HepG2 (cell line): ENCODE data around the gene TRA2B. TPM values are rescaled to one million over a fixed set of nuclear protein-coding genes. Genes with fewer than 3 reads are reported as not detected.

Experiments used
- ATAC-seq: fragments of 200-7000 bp; cut with Tn5 transposase; 3 replicates; pipeline ENCODE4 v1.9.1; 2020; ENCODE audit warnings: mild to moderate bottlenecking, moderate library complexity
- BruUV-seq: library from RNA; stranded (reverse); fragments of 400-500 nt; replicated peaks from 2 replicates; lab custom pipeline; 2021; lab: Mats Ljungman, UMichigan
- CTCF ChIA-PET: fragments of 300-600 bp; formaldehyde crosslinking; extraction: SDS; loops from one replicate; lab custom pipeline; 2021; ENCODE audit warnings: low total read pairs, inconsistent platforms, low intra/inter-chr PET ratio; lab: Yijun Ruan, JAX
- POLR2A ChIA-PET: fragments of 350-600 bp; sonication (Branson Sonifier 250); formaldehyde crosslinking; loops from one replicate; lab custom pipeline; 2020; ENCODE audit warnings: antibody characterized with exemption, inconsistent platforms; lab: Yijun Ruan, JAX
- DNase-seq: peaks from one replicate; pipeline ENCODE4 v3.0.0-alpha.2; 2015; ENCODE audit warnings: low spot score
- FAIRE-seq: peaks from 3 replicates; lab custom pipeline; 2011; peaks lifted over from hg19 to GRCh38; lab: Jason Lieb, UNC
- H2AFZ ChIP-seq: one replicate; pipeline ENCODE4 v1.6.1; 2011; ENCODE audit warnings: low read length, inconsistent platforms
- H3K27ac ChIP-seq: fragments of 300-600 bp; 3 replicates; pipeline ENCODE4 v1.8.0; 2011; ENCODE audit warnings: mixed run types, mild to moderate bottlenecking, mixed read lengths, low read length, inconsistent platforms; ENCODE audit not compliant: insufficient read depth; ENCODE audit errors: extremely low read length
- H3K27me3 ChIP-seq, 2 experiments: fragments of 200-600 bp in 1 of 2; 2 replicates in 1 of 2; 3 replicates in 1 of 2; pipeline versions ENCODE4 v1.6.0 to v1.8.0; 2011; ENCODE audit warnings: low read length in 2 of 2, mild to moderate bottlenecking in 2 of 2, moderate library complexity in 2 of 2, inconsistent platforms in 1 of 2; ENCODE audit not compliant: insufficient read depth in 2 of 2, control insufficient read depth in 1 of 2
- H3K36me3 ChIP-seq, 2 experiments: fragments of 200-600 bp in 1 of 2; replicated peaks in 1 of 2; 2 replicates in 1 of 2; 3 replicates in 1 of 2; pipeline versions ENCODE4 v1.5.1 to v1.8.0; 2011; ENCODE audit warnings: low read length in 2 of 2, inconsistent platforms in 1 of 2; ENCODE audit not compliant: insufficient read depth in 2 of 2, control insufficient read depth in 1 of 2
- H3K4me1 ChIP-seq: 2 replicates; pipeline ENCODE4 v1.5.1; 2012; ENCODE audit warnings: low read length, inconsistent platforms; ENCODE audit not compliant: insufficient read depth
- H3K4me2 ChIP-seq: 2 replicates; pipeline ENCODE4 v1.6.0; 2011; ENCODE audit warnings: low read depth, low read length, inconsistent platforms
- H3K4me3 ChIP-seq, 3 experiments: fragments of 200-600 bp in 1 of 3; sonication (generic), shearing (Covaris generic) in 1 of 3; replicated peaks in 1 of 3; 2 replicates each; pipeline ENCODE4 v1.5.1; 2011 to 2016; ENCODE audit warnings: low read length in 3 of 3, inconsistent platforms in 2 of 3, low read depth in 2 of 3, mild to moderate bottlenecking in 2 of 3, control low read depth in 1 of 3, mixed read lengths in 1 of 3; ENCODE audit not compliant: insufficient read depth in 1 of 3
- H3K79me2 ChIP-seq: one replicate; pipeline ENCODE4 v1.6.1; 2011; ENCODE audit warnings: low read length, inconsistent platforms; ENCODE audit not compliant: insufficient read depth
- H3K9ac ChIP-seq: 2 replicates; pipeline ENCODE4 v1.6.0; 2011; ENCODE audit warnings: mild to moderate bottlenecking, low read depth, low read length, inconsistent platforms; ENCODE audit not compliant: insufficient read depth
- H3K9me3 ChIP-seq: 2 replicates; pipeline ENCODE4 v1.5.1; 2012; ENCODE audit warnings: mild to moderate bottlenecking, low read length
- H4K20me1 ChIP-seq: 2 replicates; pipeline ENCODE4 v1.6.0; 2011; ENCODE audit warnings: inconsistent platforms, mild to moderate bottlenecking, low read length, moderate library complexity; ENCODE audit not compliant: insufficient read depth
- AFF4 ChIP-seq: sonication (generic); formaldehyde crosslinking; IDR thresholded peaks from 2 replicates; pipeline ENCODE4 v1.4.0; 2020; ENCODE audit warnings: missing genetic modification reagents
- BORCS8-MEF2B ChIP-seq: sonication (generic); formaldehyde crosslinking; IDR thresholded peaks from 2 replicates; pipeline ENCODE4 v1.8.0; 2022; ENCODE audit warnings: mild to moderate bottlenecking, missing genetic modification reagents
- CSRNP2 ChIP-seq: sonication (generic); formaldehyde crosslinking; conservative IDR thresholded peaks from 2 replicates; pipeline ENCODE4 v1.8.0; 2022; ENCODE audit warnings: low read depth, missing genetic modification reagents
- HOXA3 ChIP-seq: sonication (generic); formaldehyde crosslinking; IDR thresholded peaks from 2 replicates; pipeline ENCODE4 v1.5.0; 2020; ENCODE audit warnings: missing genetic modification reagents
- KDM2A ChIP-seq: sonication (generic); formaldehyde crosslinking; IDR thresholded peaks from 2 replicates; pipeline ENCODE4 v1.4.0; 2020; ENCODE audit warnings: low read depth, missing genetic modification reagents, borderline replicate concordance
- POLR2G ChIP-seq: fragments of 200-400 bp; formaldehyde crosslinking; IDR thresholded peaks from 2 replicates; pipeline ENCODE4 v1.6.1; 2018; ENCODE audit warnings: mild to moderate bottlenecking, low read depth, low read length, moderate library complexity
- REPIN1 ChIP-seq: sonication (generic); formaldehyde crosslinking; IDR thresholded peaks from 2 replicates; pipeline ENCODE4 v1.8.0; 2022; ENCODE audit warnings: missing genetic modification reagents, low read depth, mild to moderate bottlenecking, borderline replicate concordance
- SRF ChIP-seq: IDR thresholded peaks from 2 replicates; pipeline ENCODE4 v1.6.1; 2011; ENCODE audit warnings: mild to moderate bottlenecking, low read depth, low read length, moderate library complexity
- TAF1 ChIP-seq: sonication (generic); formaldehyde crosslinking; IDR thresholded peaks from 2 replicates; pipeline ENCODE4 v1.4.0; 2020; ENCODE audit warnings: missing genetic modification reagents
- THAP11 ChIP-seq: IDR thresholded peaks from 2 replicates; pipeline ENCODE4 v1.6.1; 2016; ENCODE audit warnings: missing biosample characterization, missing genetic modification reagents
- ZNF205 ChIP-seq: IDR thresholded peaks from 2 replicates; pipeline ENCODE4 v1.6.1; 2018; ENCODE audit warnings: missing biosample characterization, missing genetic modification reagents
- ZNF740 ChIP-seq: sonication (generic); formaldehyde crosslinking; IDR thresholded peaks from 2 replicates; pipeline ENCODE4 v1.4.0; 2020; ENCODE audit warnings: missing genetic modification reagents
- WGBS: methylation state at CpG from one replicate; pipeline ENCODE4 v1.1.6; 2017; ENCODE audit warnings: low lambda C conversion rate; 5-methylcytosine and 5-hydroxymethylcytosine counted together
- in situ Hi-C: cut with HindIII; loops from 2 replicates; pipeline ENCODE4 v1.10.0; 2017; ENCODE audit warnings: low pct_unique_long_range_greater_than_20kb; ENCODE audit not compliant: extremely low pct_ligation_motif_present
- intact Hi-C: fragments of 100-400 bp; cut with micrococcal nuclease; formaldehyde crosslinking; loops from one replicate; pipeline ENCODE4 v1.10.0; 2022; ENCODE audit not compliant: unreplicated experiment
- polyA plus RNA-seq, 8 experiments: library from polyadenylated mRNA; depleted of rRNA in 3 of 8; stranded (reverse) in 7 of 8; unstranded in 1 of 8; fragments of >200 nt; fragmentation: Illumina TruSeq in 4 of 8; extraction: Trizol in 4 of 8; gene quantifications; 2 replicates each; pipeline versions ENCODE4 v1.2.1 to v1.2.3, GENCODE V29; 2011 to 2016; ENCODE audit warnings: low read depth in 4 of 8, missing spikeins in 1 of 8, mixed read lengths in 1 of 8; ENCODE audit not compliant: insufficient read depth in 1 of 8
- total RNA-seq, 5 experiments: library from RNA; depleted of rRNA; stranded (reverse); fragments of >200 nt; fragmentation: Illumina TruSeq; extraction: Trizol; gene quantifications; 2 replicates each; pipeline ENCODE4 v1.2.3, GENCODE V29; 2016; ENCODE audit warnings: low read depth in 1 of 5

Gene TRA2B
- total and polyA plus RNA-seq, 2 of the 13 experiments (the other 11 are each of a cell fraction or from before 2014, with no cell fraction given), result 105 to 241 TPM

- H3K79me2 ChIP-seq, result peaks cover 9% of the 10 kb centered on the region
- H3K27ac ChIP-seq, result no peak overlapping the region
- in situ Hi-C loops (no loop called here), intact Hi-C loops (loop anchor here (5.0 kb wide), 1 partner anchor 85 kb away; the partner anchor contains the start of gene IGF2BP2)
- DNase-seq, result no peak
- WGBS, result 93% methylated on average over 11 of the region's 11 CpGs
- no peak overlapping the region for H3K4me3 ChIP-seq
- no peaks in the 10 kb centered on the region for H3K27me3 ChIP-seq
- H4K20me1 ChIP-seq, result peaks cover 27% of the 10 kb centered on the region
- POLR2A ChIA-PET, result interaction anchor here (1.1 to 1.5 kb wide), 4 partner anchors 11 to 54 kb away, joined by 3 to 4 read pairs (median 4); no protein-coding TSS in a partner anchor
- no peak for ATAC-seq
- CTCF ChIA-PET, result no interaction called here
- no peaks in the 10 kb centered on the region for H3K9me3 ChIP-seq
- no peak overlapping the region for H3K9ac ChIP-seq
- no TSS peak for BruUV-seq
- TF ChIP-seq AFF4 (CRISPR knock-in tag) (no peak), ZNF740 (no peak), ZNF205 (CRISPR knock-in tag) (no peak), THAP11 (CRISPR knock-in tag) (no peak), REPIN1 (0 out of 2 replicates have a peak, but pooled peaks have one; percentile 22), CSRNP2 (CRISPR knock-in tag) (no peak), TAF1 (CRISPR knock-in tag) (no peak), SRF (no peak), HOXA3 (CRISPR knock-in tag) (no peak), POLR2G (0 out of 2 replicates have a peak, but pooled peaks have one; percentile 22), BORCS8-MEF2B (no peak), KDM2A (CRISPR knock-in tag) (peak; percentile 40; the same call in 1 of the 2 replicates)
- no peaks in the 10 kb centered on the region for H3K4me1 ChIP-seq
- FAIRE-seq, result no peak
- H3K36me3 ChIP-seq, result peaks cover 0 to 17% of the 10 kb centered on the region in 2 experiments; a peak in 3 of 5 replicates
- no peak overlapping the region for H2AFZ ChIP-seq
- H3K4me2 ChIP-seq, result no peak overlapping the region
Measured at GRCh38 chr3:185912512-185912911, 25.3 kb downstream of the TRA2B start.
